HL-60 (cell line): ENCODE data around the gene IFNGR2.
"Not testable (repeated sequence)": the region's sequence is repeated elsewhere in the genome, so short reads cannot be mapped to it uniquely, and the experiment has no call there.

Experiments
- DNase-seq, 2 experiments: peaks; one replicate each; pipeline ENCODE4 v3.0.0-alpha.2; 2010 to 2020; ENCODE audit warnings: low read depth in 1 of 2, low spot score in 1 of 2
- H3K27ac ChIP-seq: fragments of 250-450 bp; sonication (Bioruptor Pico); replicated peaks from 2 replicates; pipeline ENCODE4 v1.5.1; 2020; ENCODE audit warnings: mild to moderate bottlenecking, moderate library complexity
- H3K27me3 ChIP-seq: fragments of 250-450 bp; sonication (Bioruptor Pico); 2 replicates; pipeline ENCODE4 v1.5.1; 2021; ENCODE audit warnings: mild to moderate bottlenecking, moderate library complexity; ENCODE audit not compliant: insufficient read depth, poor library complexity, severe bottlenecking
- H3K4me3 ChIP-seq: replicated peaks from 2 replicates; pipeline ENCODE4 v1.5.1; 2011; ENCODE audit warnings: mild to moderate bottlenecking, control low read depth, low read length; ENCODE audit not compliant: insufficient read depth
- GABPA ChIP-seq: IDR thresholded peaks from 2 replicates; pipeline ENCODE4 v1.6.1; 2012; ENCODE audit warnings: low read depth
- POLR2AphosphoS5 ChIP-seq: IDR thresholded peaks from 2 replicates; pipeline ENCODE4 v1.6.1; 2012; ENCODE audit warnings: low read depth
- SPI1 ChIP-seq: IDR thresholded peaks from 2 replicates; pipeline ENCODE4 v1.6.1; 2012; ENCODE audit warnings: low read depth, mild to moderate bottlenecking, borderline replicate concordance
- TF ChIP-seq, protein P1 (sequence below): IDR thresholded peaks from 2 replicates; pipeline ENCODE4 v1.6.1; 2012; ENCODE audit warnings: low read depth; ENCODE audit not compliant: insufficient replicate concordance
- TF ChIP-seq, protein P2 (sequence below): IDR thresholded peaks from one replicate; pipeline ENCODE4 v1.5.1; 2011; ENCODE audit warnings: low read length, control low read depth, inconsistent platforms; ENCODE audit not compliant: insufficient read depth

IFNGR2 gene

DNA sequence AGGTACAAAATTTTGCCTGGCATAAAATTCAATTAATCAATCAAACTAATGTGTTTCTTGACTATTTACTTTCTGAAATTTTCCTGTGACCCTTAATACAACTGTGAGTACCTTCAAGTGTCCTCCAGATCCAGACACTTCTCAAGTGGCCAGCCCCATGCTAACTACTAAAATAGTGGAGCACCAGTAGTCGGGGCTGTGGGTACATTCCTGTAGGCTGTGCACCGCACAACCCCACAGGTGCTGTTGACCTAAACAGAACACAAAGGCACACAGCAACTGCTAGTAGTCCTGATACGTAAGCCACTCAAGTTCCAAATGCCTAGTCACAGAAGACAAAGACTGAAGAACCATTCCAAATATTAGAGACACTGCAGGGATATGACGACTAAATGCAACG, 40.0 kb downstream of the IFNGR2 start:
- Histone ChIP-seq H3K4me3 (no peak overlapping the region), H3K27me3 (no peaks in the 10 kb centered on the region), H3K27ac (no peak overlapping the region)
- no peak for DNase-seq
- TF ChIP-seq POLR2AphosphoS5: no peak
- TF ChIP-seq, protein P1, sequence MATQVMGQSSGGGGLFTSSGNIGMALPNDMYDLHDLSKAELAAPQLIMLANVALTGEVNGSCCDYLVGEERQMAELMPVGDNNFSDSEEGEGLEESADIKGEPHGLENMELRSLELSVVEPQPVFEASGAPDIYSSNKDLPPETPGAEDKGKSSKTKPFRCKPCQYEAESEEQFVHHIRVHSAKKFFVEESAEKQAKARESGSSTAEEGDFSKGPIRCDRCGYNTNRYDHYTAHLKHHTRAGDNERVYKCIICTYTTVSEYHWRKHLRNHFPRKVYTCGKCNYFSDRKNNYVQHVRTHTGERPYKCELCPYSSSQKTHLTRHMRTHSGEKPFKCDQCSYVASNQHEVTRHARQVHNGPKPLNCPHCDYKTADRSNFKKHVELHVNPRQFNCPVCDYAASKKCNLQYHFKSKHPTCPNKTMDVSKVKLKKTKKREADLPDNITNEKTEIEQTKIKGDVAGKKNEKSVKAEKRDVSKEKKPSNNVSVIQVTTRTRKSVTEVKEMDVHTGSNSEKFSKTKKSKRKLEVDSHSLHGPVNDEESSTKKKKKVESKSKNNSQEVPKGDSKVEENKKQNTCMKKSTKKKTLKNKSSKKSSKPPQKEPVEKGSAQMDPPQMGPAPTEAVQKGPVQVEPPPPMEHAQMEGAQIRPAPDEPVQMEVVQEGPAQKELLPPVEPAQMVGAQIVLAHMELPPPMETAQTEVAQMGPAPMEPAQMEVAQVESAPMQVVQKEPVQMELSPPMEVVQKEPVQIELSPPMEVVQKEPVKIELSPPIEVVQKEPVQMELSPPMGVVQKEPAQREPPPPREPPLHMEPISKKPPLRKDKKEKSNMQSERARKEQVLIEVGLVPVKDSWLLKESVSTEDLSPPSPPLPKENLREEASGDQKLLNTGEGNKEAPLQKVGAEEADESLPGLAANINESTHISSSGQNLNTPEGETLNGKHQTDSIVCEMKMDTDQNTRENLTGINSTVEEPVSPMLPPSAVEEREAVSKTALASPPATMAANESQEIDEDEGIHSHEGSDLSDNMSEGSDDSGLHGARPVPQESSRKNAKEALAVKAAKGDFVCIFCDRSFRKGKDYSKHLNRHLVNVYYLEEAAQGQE: no peak
- no peak for TF ChIP-seq SPI1
- TF ChIP-seq, protein P2, sequence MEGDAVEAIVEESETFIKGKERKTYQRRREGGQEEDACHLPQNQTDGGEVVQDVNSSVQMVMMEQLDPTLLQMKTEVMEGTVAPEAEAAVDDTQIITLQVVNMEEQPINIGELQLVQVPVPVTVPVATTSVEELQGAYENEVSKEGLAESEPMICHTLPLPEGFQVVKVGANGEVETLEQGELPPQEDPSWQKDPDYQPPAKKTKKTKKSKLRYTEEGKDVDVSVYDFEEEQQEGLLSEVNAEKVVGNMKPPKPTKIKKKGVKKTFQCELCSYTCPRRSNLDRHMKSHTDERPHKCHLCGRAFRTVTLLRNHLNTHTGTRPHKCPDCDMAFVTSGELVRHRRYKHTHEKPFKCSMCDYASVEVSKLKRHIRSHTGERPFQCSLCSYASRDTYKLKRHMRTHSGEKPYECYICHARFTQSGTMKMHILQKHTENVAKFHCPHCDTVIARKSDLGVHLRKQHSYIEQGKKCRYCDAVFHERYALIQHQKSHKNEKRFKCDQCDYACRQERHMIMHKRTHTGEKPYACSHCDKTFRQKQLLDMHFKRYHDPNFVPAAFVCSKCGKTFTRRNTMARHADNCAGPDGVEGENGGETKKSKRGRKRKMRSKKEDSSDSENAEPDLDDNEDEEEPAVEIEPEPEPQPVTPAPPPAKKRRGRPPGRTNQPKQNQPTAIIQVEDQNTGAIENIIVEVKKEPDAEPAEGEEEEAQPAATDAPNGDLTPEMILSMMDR: no peak
- TF ChIP-seq GABPA: no peak

DNA sequence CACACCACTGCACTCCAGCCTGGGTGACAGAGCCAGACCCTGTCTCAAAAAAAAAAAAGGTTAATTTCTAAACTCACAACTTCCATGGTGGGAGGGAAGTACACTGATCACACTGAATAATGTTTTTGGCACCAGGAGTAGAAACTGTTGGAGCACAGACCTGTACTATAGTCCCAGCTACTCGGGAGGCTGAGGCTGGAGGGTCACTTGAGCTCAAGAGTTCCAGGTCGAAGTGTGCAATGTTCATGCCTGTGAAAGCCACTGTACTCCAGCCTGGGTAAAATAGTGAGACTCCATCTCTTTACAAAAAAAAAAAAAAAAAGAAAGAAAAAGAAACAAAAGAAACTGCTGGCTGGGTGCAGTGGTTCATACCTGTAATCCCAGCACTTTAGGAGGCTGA, 41.3 kb downstream of the IFNGR2 start:
- TF ChIP-seq POLR2AphosphoS5: no peak
- TF ChIP-seq GABPA: no peak
- TF ChIP-seq, protein P1: no peak
- TF ChIP-seq, protein P2: no peak
- no peak for TF ChIP-seq SPI1
- Histone ChIP-seq H3K27me3 (no peaks in the 10 kb centered on the region), H3K27ac (no peak overlapping the region), H3K4me3 (no peak overlapping the region)
- DNase-seq: no peak

DNA sequence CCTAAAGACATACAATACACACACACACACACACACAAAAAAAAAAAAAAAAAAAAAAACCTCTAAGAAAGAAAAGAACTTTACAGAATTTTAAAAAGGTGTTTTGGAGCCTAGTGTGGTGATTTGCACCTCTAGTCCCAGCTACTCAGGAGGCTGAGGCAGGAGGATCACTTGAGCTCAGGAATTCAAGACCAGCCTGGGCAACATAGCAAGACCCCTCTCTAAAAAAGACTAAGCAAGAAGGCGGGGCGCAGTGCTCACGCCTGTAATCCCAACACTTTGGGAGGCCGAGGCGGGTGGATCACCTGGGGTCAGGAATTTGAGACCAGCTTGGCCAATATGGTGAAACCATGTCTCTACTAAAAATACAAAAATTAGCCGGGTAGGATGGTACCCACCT, 43.4 kb downstream of the IFNGR2 start:
- not testable (repeated sequence) for H3K27ac ChIP-seq, H3K27me3 ChIP-seq, H3K4me3 ChIP-seq, DNase-seq

DNA sequence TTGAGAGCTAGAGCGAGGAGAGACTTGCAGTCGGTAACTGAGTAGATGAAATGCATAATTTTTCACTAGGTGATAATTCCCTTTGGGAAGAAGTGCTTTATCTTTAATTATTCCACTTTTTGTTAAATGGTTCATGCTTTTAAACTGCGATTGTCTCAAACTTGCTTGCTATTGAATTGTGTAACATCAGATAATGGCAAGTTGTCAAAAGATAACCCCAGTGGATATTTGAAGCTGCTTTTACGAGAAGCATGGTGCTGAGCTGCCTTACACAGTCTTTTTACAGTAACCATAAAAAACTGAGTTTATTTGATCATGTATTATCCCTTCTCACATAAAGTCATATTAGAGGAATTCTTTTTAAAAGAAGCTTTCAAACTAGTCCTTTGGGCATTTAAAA, 46.4 kb downstream of the IFNGR2 start:
- TF ChIP-seq, protein P2: no peak
- no peak for TF ChIP-seq GABPA
- TF ChIP-seq SPI1: no peak
- no peak for TF ChIP-seq POLR2AphosphoS5
- TF ChIP-seq, protein P1: no peak
- DNase-seq: no peak
- Histone ChIP-seq H3K4me3 (no peak overlapping the region), H3K27ac (no peak overlapping the region), H3K27me3 (no peaks in the 10 kb centered on the region)
